H1 (cell line): ENCODE measurements around the gene HHIP. TPM values are rescaled to one million over a fixed set of nuclear protein-coding genes. Genes with fewer than 3 reads are reported as not detected.

Experiments used
- CTCF ChIA-PET: fragments of 300-600 bp; sonication (Branson Sonifier 250); formaldehyde crosslinking; loops from one replicate; lab custom pipeline; 2021; ENCODE audit not compliant: partially characterized antibody; lab: Charles Lee
- POLR2A ChIA-PET: fragments of 300-600 bp; sonication (Branson Sonifier 250); formaldehyde crosslinking; loops from one replicate; lab custom pipeline; 2021; ENCODE audit warnings: inconsistent platforms; ENCODE audit not compliant: partially characterized antibody; lab: Charles Lee
- DNase-seq, 2 experiments: peaks; one replicate each; pipeline versions ENCODE4 v3.0.0 to v3.0.0-alpha.2; 2010 to 2022; ENCODE audit warnings: low spot score in 2 of 2, low read depth in 1 of 2, mixed read lengths in 1 of 2
- FAIRE-seq: peaks from 2 replicates; lab custom pipeline; 2011; peaks lifted over from hg19 to GRCh38; lab: Jason Lieb, UNC
- H2AFZ ChIP-seq: 2 replicates; pipeline ENCODE4 v1.8.1; 2012; ENCODE audit warnings: low read length, inconsistent platforms
- H2AK5ac ChIP-seq: 2 replicates; pipeline ENCODE4 v1.6.1; 2013; ENCODE audit warnings: low read depth, low read length
- H2BK120ac ChIP-seq: replicated peaks from 2 replicates; pipeline ENCODE3; 2013; ENCODE audit warnings: low read depth, low read length, inconsistent platforms
- H2BK12ac ChIP-seq: 2 replicates; pipeline ENCODE4 v1.6.1; 2013; ENCODE audit warnings: low read depth, low read length
- H2BK15ac ChIP-seq: 2 replicates; pipeline ENCODE4 v1.6.1; 2013; ENCODE audit warnings: low read length
- H2BK20ac ChIP-seq: 2 replicates; pipeline ENCODE4 v1.6.1; 2013; ENCODE audit warnings: low read length
- H2BK5ac ChIP-seq: 2 replicates; pipeline ENCODE4 v1.6.1; 2013; ENCODE audit warnings: low read depth, low read length
- H3K14ac ChIP-seq: 2 replicates; pipeline ENCODE4 v1.6.1; 2013; ENCODE audit warnings: inconsistent platforms; ENCODE audit not compliant: insufficient read length
- H3K18ac ChIP-seq: 2 replicates; pipeline ENCODE4 v1.6.1; 2013; ENCODE audit warnings: low read length; ENCODE audit errors: extremely low read depth
- H3K23ac ChIP-seq: 2 replicates; pipeline ENCODE4 v1.6.1; 2013; ENCODE audit warnings: inconsistent platforms; ENCODE audit not compliant: insufficient read length
- H3K23me2 ChIP-seq: 2 replicates; pipeline ENCODE4 v1.6.1; 2013; ENCODE audit warnings: low read depth, low read length
- H3K27ac ChIP-seq: 2 replicates; pipeline ENCODE4 v1.6.1; 2011; ENCODE audit warnings: low read depth, low read length, inconsistent platforms
- H3K27me3 ChIP-seq, 4 experiments: replicated peaks in 1 of 4; 1 replicate in 1 of 4; 2 replicates in 3 of 4; pipeline versions ENCODE4 v1.6.1 to v1.8.1; 2011 to 2013; ENCODE audit warnings: low read length in 3 of 4, mild to moderate bottlenecking in 3 of 4, inconsistent platforms in 2 of 4, mixed read lengths in 2 of 4, moderate library complexity in 1 of 4; ENCODE audit not compliant: control insufficient read depth in 3 of 4, insufficient read depth in 3 of 4; ENCODE audit errors: extremely low read depth in 1 of 4
- H3K36me3 ChIP-seq, 4 experiments: 2 replicates each; pipeline versions ENCODE4 v1.6.1 to v1.8.1; 2011 to 2013; ENCODE audit warnings: mild to moderate bottlenecking in 4 of 4, low read length in 3 of 4, moderate library complexity in 2 of 4, control low read depth in 1 of 4, inconsistent platforms in 1 of 4; ENCODE audit not compliant: insufficient read depth in 4 of 4, control insufficient read depth in 2 of 4
- H3K4ac ChIP-seq: replicated peaks from 2 replicates; pipeline ENCODE3; 2013; ENCODE audit warnings: low read length, low read depth, mixed read lengths, inconsistent platforms; ENCODE audit not compliant: insufficient read length
- H3K4me1 ChIP-seq, 4 experiments: replicated peaks in 1 of 4; 1 replicate in 1 of 4; 2 replicates in 3 of 4; pipeline versions ENCODE4 v1.6.1 to v1.8.1; 2011 to 2013; ENCODE audit warnings: low read length in 3 of 4, inconsistent platforms in 2 of 4, mixed read lengths in 1 of 4; ENCODE audit not compliant: insufficient read depth in 4 of 4, control insufficient read depth in 3 of 4
- H3K4me2 ChIP-seq, 2 experiments: 2 replicates each; pipeline versions ENCODE4 v1.6.1 to v1.8.1; 2011 to 2013; ENCODE audit warnings: low read depth in 2 of 2, low read length in 2 of 2, control low read depth in 1 of 2, inconsistent platforms in 1 of 2, mild to moderate bottlenecking in 1 of 2; ENCODE audit not compliant: insufficient read depth in 1 of 2
- H3K4me3 ChIP-seq, 4 experiments: fragments of 200-600, 300-600 bp in 1 of 4; sonication (generic), shearing (Covaris generic), sonication (Bioruptor Twin) in 1 of 4; 2 replicates each; pipeline versions ENCODE4 v1.5.1 to v1.8.1; 2011 to 2016; ENCODE audit warnings: low read length in 4 of 4, low read depth in 3 of 4, control low read depth in 2 of 4, inconsistent platforms in 2 of 4, mild to moderate bottlenecking in 2 of 4, mixed read lengths in 1 of 4, moderate library complexity in 1 of 4; ENCODE audit not compliant: insufficient read depth in 2 of 4; ENCODE audit errors: extremely low read depth in 1 of 4
- H3K56ac ChIP-seq: replicated peaks from 2 replicates; pipeline ENCODE3; 2013; ENCODE audit warnings: low read depth, mild to moderate bottlenecking, mixed read lengths, low read length, inconsistent platforms; ENCODE audit not compliant: insufficient read length
- H3K79me1 ChIP-seq: 2 replicates; pipeline ENCODE4 v1.6.1; 2013; ENCODE audit warnings: low read depth, low read length, control low read depth
- H3K79me2 ChIP-seq, 2 experiments: 2 replicates each; pipeline versions ENCODE4 v1.6.1 to v1.8.1; 2012 to 2013; ENCODE audit warnings: low read length in 2 of 2, mild to moderate bottlenecking in 2 of 2, inconsistent platforms in 1 of 2; ENCODE audit not compliant: insufficient read depth in 2 of 2, control insufficient read depth in 1 of 2
- H3K9ac ChIP-seq, 4 experiments: replicated peaks in 1 of 4; 1 replicate in 1 of 4; 2 replicates in 3 of 4; pipeline versions ENCODE4 v1.6.1 to v1.8.1; 2011 to 2013; ENCODE audit warnings: low read depth in 3 of 4, low read length in 3 of 4, control low read depth in 2 of 4, mild to moderate bottlenecking in 2 of 4, moderate library complexity in 2 of 4, inconsistent platforms in 1 of 4; ENCODE audit errors: extremely low read depth in 1 of 4
- H3K9me3 ChIP-seq, 2 experiments: 2 replicates each; pipeline versions ENCODE4 v1.6.1 to v1.8.1; 2012 to 2013; ENCODE audit warnings: mild to moderate bottlenecking in 2 of 2, moderate library complexity in 2 of 2, control low read depth in 1 of 2, inconsistent platforms in 1 of 2, low read depth in 1 of 2, low read length in 1 of 2, mixed read lengths in 1 of 2; ENCODE audit not compliant: insufficient read depth in 2 of 2
- H4K20me1 ChIP-seq, 2 experiments: replicated peaks in 1 of 2; 2 replicates each; pipeline versions ENCODE3 to v1.8.1; 2011 to 2013; ENCODE audit warnings: inconsistent platforms in 2 of 2, low read length in 2 of 2, mild to moderate bottlenecking in 1 of 2; ENCODE audit not compliant: insufficient read depth in 2 of 2, control insufficient read depth in 1 of 2
- H4K5ac ChIP-seq: 2 replicates; pipeline ENCODE4 v1.6.1; 2013; ENCODE audit warnings: low read length, low read depth, mixed read lengths, inconsistent platforms; ENCODE audit not compliant: insufficient read length
- H4K8ac ChIP-seq: 2 replicates; pipeline ENCODE4 v1.8.0; 2013; ENCODE audit warnings: mild to moderate bottlenecking, moderate library complexity, low read length, inconsistent platforms; ENCODE audit not compliant: insufficient read depth; ENCODE audit errors: extremely low read depth
- H4K91ac ChIP-seq: replicated peaks from 2 replicates; pipeline ENCODE3; 2013; ENCODE audit warnings: low read length, mixed read lengths, inconsistent platforms; ENCODE audit not compliant: insufficient read length
- CEBPB ChIP-seq: IDR thresholded peaks from 2 replicates; pipeline ENCODE4 v1.6.1; 2012; ENCODE audit warnings: low read depth, low read length
- CHD2 ChIP-seq: IDR thresholded peaks from 2 replicates; pipeline ENCODE4 v1.6.1; 2012; ENCODE audit warnings: low read length, improper control_type of control experiment
- HDAC2 ChIP-seq, 2 experiments: fragments of 300-600 bp in 1 of 2; sonication (generic) in 1 of 2; IDR thresholded peaks; 2 replicates each; pipeline ENCODE4 v1.6.1; 2011 to 2012; ENCODE audit warnings: low read depth in 2 of 2, low read length in 2 of 2, mild to moderate bottlenecking in 2 of 2, moderate library complexity in 2 of 2, borderline replicate concordance in 1 of 2, inconsistent platforms in 1 of 2
- KDM1A ChIP-seq: fragments of 200-600, 300-600 bp; sonication (generic); IDR thresholded peaks from 2 replicates; pipeline ENCODE4 v1.7.1; 2016; ENCODE audit warnings: mild to moderate bottlenecking, low read length, borderline replicate concordance
- NRF1 ChIP-seq: IDR thresholded peaks from 2 replicates; pipeline ENCODE4 v1.6.1; 2011; ENCODE audit warnings: mild to moderate bottlenecking, low read depth, low read length, improper control_type of control experiment
- POLR2A ChIP-seq, 2 experiments: IDR thresholded peaks; 1 replicate in 1 of 2; 2 replicates in 1 of 2; pipeline ENCODE4 v1.6.1; 2011; ENCODE audit warnings: low read depth in 2 of 2, low read length in 2 of 2, mild to moderate bottlenecking in 2 of 2; ENCODE audit errors: control extremely low read depth in 1 of 2
- RNF2 ChIP-seq: fragments of 200-900, 300-1000 bp; sonication (generic); IDR thresholded peaks from 2 replicates; pipeline ENCODE4 v1.7.1; 2016; ENCODE audit warnings: borderline replicate concordance, low read depth, mild to moderate bottlenecking, antibody characterized with exemption, low read length; ENCODE audit not compliant: poor library complexity, severe bottlenecking; ENCODE audit errors: missing control alignments
- SIRT6 ChIP-seq: IDR thresholded peaks from one replicate; pipeline ENCODE4 v1.7.1; 2012; ENCODE audit warnings: low read length, inconsistent platforms
- SP4 ChIP-seq: IDR thresholded peaks from 2 replicates; pipeline ENCODE4 v1.6.1; 2012; ENCODE audit warnings: low read length, inconsistent platforms
- TAF1 ChIP-seq: IDR thresholded peaks from 2 replicates; pipeline ENCODE4 v1.6.1; 2011; ENCODE audit warnings: mild to moderate bottlenecking, low read depth, low read length
- YY1 ChIP-seq: IDR thresholded peaks from 2 replicates; pipeline ENCODE4 v1.6.1; 2011; ENCODE audit warnings: low read depth, mild to moderate bottlenecking, low read length
- WGBS, 2 experiments: shearing (Covaris generic) in 1 of 2; methylation state at CpG; one replicate each; pipeline versions ENCODE4 v1.1.6 to v1.1.7; 2013 to 2015; ENCODE audit warnings: low lambda C conversion rate in 2 of 2, mixed read lengths in 2 of 2, inconsistent platforms in 1 of 2, low coverage in 1 of 2, missing lambda C conversion rate in 1 of 2; ENCODE audit not compliant: insufficient replicate concordance in 2 of 2, insufficient coverage in 1 of 2, insufficient read length in 1 of 2; ENCODE audit errors: extremely low coverage in 1 of 2, missing lambda C conversion rate in 1 of 2; 5-methylcytosine and 5-hydroxymethylcytosine counted together
- polyA plus RNA-seq, 7 experiments: library from polyadenylated mRNA; depleted of rRNA in 3 of 7; stranded (reverse) in 5 of 7; unstranded in 2 of 7; fragments of >200 nt in 5 of 7; fragments of 200-250 nt in 2 of 7; gene quantifications; 1 replicate in 5 of 7; 2 replicates in 1 of 7; 4 replicates in 1 of 7; pipeline versions ENCODE4 v1.2.1 to v1.2.3, GENCODE V29; 2011 to 2013; ENCODE audit warnings: missing spikeins in 2 of 7, mixed read lengths in 2 of 7
- total RNA-seq: library from RNA; stranded (reverse); fragmentation: NEBNext Ultra II Directional; extraction: Animal tissue kit (Norgen Biotek cat#: 25700); gene quantifications from 2 replicates; pipeline ENCODE4 v1.2.1, GENCODE V29; 2021

The HHIP gene
- total and polyA plus RNA-seq, 2 of the 8 experiments (the other 6 are each of a cell fraction or from before 2014, with no cell fraction given) = 0.05 to 1.3 TPM

DNA sequence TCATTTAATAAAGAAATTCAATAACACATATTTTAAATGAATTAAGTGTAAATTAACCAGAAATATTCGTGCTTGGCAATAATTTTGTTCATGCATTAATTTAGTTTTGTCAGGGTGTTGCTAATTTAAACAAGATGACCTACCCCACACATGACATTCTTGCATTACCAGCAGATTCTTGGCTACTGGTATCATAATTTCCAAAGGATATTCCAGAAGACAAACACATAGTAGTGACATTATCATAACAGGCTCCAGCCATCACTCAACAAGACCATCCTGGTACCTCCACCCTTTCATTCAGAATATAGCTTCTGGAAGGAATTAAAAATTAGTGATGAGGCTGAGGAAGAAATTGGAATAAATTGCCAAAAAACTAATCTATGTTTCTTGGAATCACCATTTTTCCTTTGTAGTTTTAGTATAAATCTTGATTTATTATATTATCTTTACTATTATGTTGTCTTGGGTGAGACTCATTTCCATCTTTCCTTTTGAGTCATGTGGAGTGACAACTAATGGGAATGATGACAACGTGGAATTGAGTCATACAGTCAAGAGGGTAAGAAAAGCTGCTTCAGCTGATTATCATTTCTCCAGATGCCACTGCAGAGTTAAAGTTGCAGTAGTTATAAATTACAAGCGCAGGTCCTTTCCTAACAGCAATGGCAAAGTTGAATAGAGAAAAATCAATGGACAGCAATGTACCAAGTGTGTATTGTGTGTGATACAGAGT, 30.9 kb upstream of the HHIP start:
- Histone ChIP-seq H3K4ac (no peak overlapping the region), H2BK120ac (no peak overlapping the region), H3K23me2 (no peaks in the 10 kb centered on the region), H3K4me1 (no peaks in the 10 kb centered on the region), H3K23ac (peak overlapping the region; percentile 83), H2BK12ac (no peak overlapping the region), H2BK20ac (no peak overlapping the region), H2AFZ (no peak overlapping the region), H3K14ac (no peak overlapping the region), H2BK5ac (no peak overlapping the region), H4K20me1 (no peaks in the 10 kb centered on the region), H4K91ac (no peak overlapping the region), H3K79me1 (no peaks in the 10 kb centered on the region), H3K36me3 (no peaks in the 10 kb centered on the region), H3K18ac (no peak overlapping the region), H3K27ac (no peak overlapping the region), H3K4me2 (no peak overlapping the region), H4K5ac (no peak overlapping the region), H3K9ac (no peak overlapping the region), H3K56ac (no peak overlapping the region), H2AK5ac (no peak overlapping the region), H3K79me2 (no peaks in the 10 kb centered on the region), H4K8ac (no peak overlapping the region), H2BK15ac (no peak overlapping the region), H3K4me3 (no peak overlapping the region), H3K9me3 (no peaks in the 10 kb centered on the region), H3K27me3 (no peaks in the 10 kb centered on the region)
- ChIA-PET POLR2A (no interaction called here), CTCF (interaction anchor here (1.8 kb wide), 1 partner anchor 43 kb away, joined by 4 read pairs; no protein-coding TSS in a partner anchor)
- WGBS, 2 experiments = 89% methylated on average over 3 of the region's 3 CpGs; no CpG with 5 or more reads in 1 of the 2 experiments
- DNase-seq (no peak), FAIRE-seq (no peak)
- TF ChIP-seq YY1 (no peak), NRF1 (no peak), CHD2 (no peak), HDAC2 (IDR thresholded peaks at IDR 0.05; ENCODE audit: borderline replicate concordance in 1 of 2, low read depth in 2 of 2, low read length in 2 of 2) (no peak), SP4 (no peak), RNF2 (no peak), CEBPB (no peak), KDM1A (no peak), SIRT6 (no peak), POLR2A (IDR thresholded peaks at IDR 0.05; ENCODE audit: control extremely low read depth in 1 of 2, low read depth in 2 of 2, low read length in 2 of 2) (no peak), TAF1 (no peak)
